GM23338 (cell line): Measurements from ENCODE around the gene LONRF2.

Source experiments
- CREB1 ChIP-seq: fragments of 250-450 bp; sonication (Bioruptor Pico); IDR thresholded peaks from 2 replicates; pipeline ENCODE4 v1.5.0; 2020; ENCODE audit warnings: low read depth, mild to moderate bottlenecking, moderate library complexity
- CTCF ChIP-seq, 2 experiments: fragments of 200-600 bp in 1 of 2; sonication (generic) in 1 of 2; conservative IDR thresholded peaks; 2 replicates each; pipeline versions ENCODE4 v1.5.1 to v1.6.1; 2016 to 2017; ENCODE audit warnings: antibody characterized with exemption in 2 of 2, low read depth in 2 of 2, mild to moderate bottlenecking in 2 of 2, moderate library complexity in 1 of 2
- EZH2 ChIP-seq: fragments of 200-600 bp; sonication (generic); IDR thresholded peaks from one replicate; pipeline ENCODE4 v1.8.0; 2017; ENCODE audit warnings: antibody characterized with exemption, mild to moderate bottlenecking, low read depth; ENCODE audit not compliant: unreplicated experiment
- EZH2phosphoT487 ChIP-seq: fragments of 200-600 bp; sonication (generic); IDR thresholded peaks from one replicate; pipeline ENCODE4 v1.8.1; 2018; ENCODE audit warnings: antibody characterized with exemption; ENCODE audit not compliant: unreplicated experiment
- POLR2AphosphoS5 ChIP-seq: IDR thresholded peaks from 2 replicates; pipeline ENCODE4 v1.6.1; 2016; ENCODE audit warnings: antibody characterized with exemption, low read depth
- ZNF114 ChIP-seq: fragments of 250-450 bp; sonication (Bioruptor Pico); IDR thresholded peaks from 2 replicates; pipeline ENCODE4 v1.5.0; 2020; ENCODE audit warnings: mild to moderate bottlenecking, moderate library complexity
- TF ChIP-seq, protein P1 (sequence below): IDR thresholded peaks from one replicate; pipeline ENCODE4 v1.6.1; 2018; ENCODE audit warnings: antibody characterized with exemption; ENCODE audit not compliant: unreplicated experiment

DNA sequence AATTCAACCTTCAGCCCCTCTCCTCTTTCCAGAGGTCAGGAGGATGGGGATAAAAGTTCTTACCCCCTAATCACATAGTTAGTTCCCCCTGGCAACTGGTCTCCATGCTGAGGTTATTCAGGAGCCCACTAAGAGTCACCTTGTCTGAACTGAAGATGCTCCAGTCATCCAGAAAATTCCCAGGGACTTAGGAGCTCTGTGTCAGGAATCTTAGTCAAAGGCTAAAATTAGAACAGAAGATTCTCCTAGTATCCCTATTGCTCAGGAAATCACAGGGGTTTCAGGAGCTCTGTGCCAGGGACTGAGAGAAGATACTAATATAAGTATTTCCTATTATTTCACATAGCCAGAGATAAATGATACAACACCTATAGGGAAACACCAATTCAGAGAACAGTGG is 37.3 kb upstream of the LONRF2 start:
- TF ChIP-seq EZH2phosphoT487 (no peak), CTCF (conservative IDR thresholded peaks at IDR 0.05; ENCODE audit: low read depth in 2 of 2) (no peak), EZH2 (no peak), POLR2AphosphoS5 (no peak), CREB1 (no peak), ZNF114 (no peak)
- TF ChIP-seq, protein P1, sequence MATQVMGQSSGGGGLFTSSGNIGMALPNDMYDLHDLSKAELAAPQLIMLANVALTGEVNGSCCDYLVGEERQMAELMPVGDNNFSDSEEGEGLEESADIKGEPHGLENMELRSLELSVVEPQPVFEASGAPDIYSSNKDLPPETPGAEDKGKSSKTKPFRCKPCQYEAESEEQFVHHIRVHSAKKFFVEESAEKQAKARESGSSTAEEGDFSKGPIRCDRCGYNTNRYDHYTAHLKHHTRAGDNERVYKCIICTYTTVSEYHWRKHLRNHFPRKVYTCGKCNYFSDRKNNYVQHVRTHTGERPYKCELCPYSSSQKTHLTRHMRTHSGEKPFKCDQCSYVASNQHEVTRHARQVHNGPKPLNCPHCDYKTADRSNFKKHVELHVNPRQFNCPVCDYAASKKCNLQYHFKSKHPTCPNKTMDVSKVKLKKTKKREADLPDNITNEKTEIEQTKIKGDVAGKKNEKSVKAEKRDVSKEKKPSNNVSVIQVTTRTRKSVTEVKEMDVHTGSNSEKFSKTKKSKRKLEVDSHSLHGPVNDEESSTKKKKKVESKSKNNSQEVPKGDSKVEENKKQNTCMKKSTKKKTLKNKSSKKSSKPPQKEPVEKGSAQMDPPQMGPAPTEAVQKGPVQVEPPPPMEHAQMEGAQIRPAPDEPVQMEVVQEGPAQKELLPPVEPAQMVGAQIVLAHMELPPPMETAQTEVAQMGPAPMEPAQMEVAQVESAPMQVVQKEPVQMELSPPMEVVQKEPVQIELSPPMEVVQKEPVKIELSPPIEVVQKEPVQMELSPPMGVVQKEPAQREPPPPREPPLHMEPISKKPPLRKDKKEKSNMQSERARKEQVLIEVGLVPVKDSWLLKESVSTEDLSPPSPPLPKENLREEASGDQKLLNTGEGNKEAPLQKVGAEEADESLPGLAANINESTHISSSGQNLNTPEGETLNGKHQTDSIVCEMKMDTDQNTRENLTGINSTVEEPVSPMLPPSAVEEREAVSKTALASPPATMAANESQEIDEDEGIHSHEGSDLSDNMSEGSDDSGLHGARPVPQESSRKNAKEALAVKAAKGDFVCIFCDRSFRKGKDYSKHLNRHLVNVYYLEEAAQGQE, result no peak
